K562 (cell line): ENCODE measurements around the gene NBEA.

Experiments used
- CTCF ChIP-seq, 3 experiments: IDR thresholded peaks in 2 of 3; conservative IDR thresholded peaks in 1 of 3; 2 replicates each; pipeline ENCODE4 v1.5.1; 2011 to 2012; ENCODE audit warnings: low read length in 3 of 3, mild to moderate bottlenecking in 3 of 3, control low read depth in 2 of 3, improper control_type of control experiment in 1 of 3, inconsistent platforms in 1 of 3, low read depth in 1 of 3, mixed read lengths in 1 of 3, moderate library complexity in 1 of 3; ENCODE audit not compliant: insufficient read depth in 2 of 3
- EP300 ChIP-seq: IDR thresholded peaks from 2 replicates; pipeline ENCODE4 v1.6.1; 2012; ENCODE audit warnings: low read length, improper control_type of control experiment
- POLR2AphosphoS5 ChIP-seq: IDR thresholded peaks from 2 replicates; pipeline ENCODE4 v1.6.1; 2011; ENCODE audit warnings: mild to moderate bottlenecking, low read depth, low read length, moderate library complexity; ENCODE audit not compliant: control insufficient read depth, insufficient read depth
- SAP30 ChIP-seq: fragments of 200-600 bp; sonication (generic); IDR thresholded peaks from 2 replicates; pipeline ENCODE4 v1.6.1; 2012; ENCODE audit warnings: borderline replicate concordance, low read depth, mild to moderate bottlenecking, moderate library complexity, low read length, control low read depth, inconsistent platforms; ENCODE audit not compliant: insufficient read depth, poor library complexity, severe bottlenecking
- TCF3 ChIP-seq: sonication (generic); formaldehyde crosslinking; IDR thresholded peaks from 2 replicates; pipeline ENCODE4 v1.4.0; 2020; ENCODE audit warnings: mild to moderate bottlenecking, missing genetic modification reagents
- ZNF395 ChIP-seq: fragments of 200-800 bp; sonication (Bioruptor generic); IDR thresholded peaks from 2 replicates; pipeline ENCODE4 v1.6.1; 2017; ENCODE audit warnings: missing genetic modification characterization, missing compliant biosample characterization
- ZNF561 ChIP-seq: fragments of 450-650 bp; formaldehyde crosslinking; conservative IDR thresholded peaks from 2 replicates; pipeline ENCODE4 v1.4.0; 2020; ENCODE audit warnings: mild to moderate bottlenecking, moderate library complexity

DNA sequence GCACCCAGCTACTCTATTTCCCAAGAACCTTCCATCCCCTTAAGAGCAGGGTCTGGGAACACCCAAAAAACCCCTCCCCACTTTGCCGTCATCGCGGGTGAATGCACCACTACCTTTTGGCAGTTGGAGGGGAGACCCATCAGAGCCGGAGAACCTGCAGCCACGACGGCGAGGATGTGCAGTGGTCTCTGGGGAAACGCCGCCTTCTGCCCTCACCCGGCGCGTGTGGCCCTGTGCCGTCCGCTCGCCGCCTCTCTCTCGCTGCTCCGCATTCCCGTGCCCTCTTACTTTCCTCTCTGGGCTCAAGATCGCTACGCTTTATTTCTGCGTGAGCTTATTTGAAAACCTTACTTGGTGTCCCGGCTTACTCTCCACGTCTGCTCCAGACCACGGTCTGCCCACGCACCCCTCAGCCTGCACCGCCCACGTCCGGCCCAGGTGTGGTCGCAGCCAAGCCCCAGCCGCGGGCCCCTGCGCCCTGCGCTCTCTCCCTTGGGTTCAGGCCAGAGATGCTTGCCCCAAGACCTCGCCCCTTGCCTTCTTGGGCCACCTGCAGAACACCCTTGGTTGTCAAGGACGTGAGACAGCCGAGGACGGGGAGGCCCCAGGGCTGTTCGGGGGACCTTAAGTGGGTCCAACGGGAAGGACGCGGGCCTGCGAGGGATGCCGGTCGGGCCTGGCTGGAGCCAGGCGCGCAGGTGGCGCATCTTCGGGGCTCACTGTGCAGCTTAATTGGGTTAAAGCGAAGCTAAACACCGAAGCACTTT is 536.4 kb downstream of the NBEA start:
- no peak for TF ChIP-seq EP300
- no peak for TF ChIP-seq ZNF395 (CRISPR knock-in tag)
- TF ChIP-seq POLR2AphosphoS5 = no peak
- TF ChIP-seq TCF3 = no peak
- no peak for TF ChIP-seq CTCF (IDR thresholded peaks at IDR 0.05 in 2 of 3, conservative IDR thresholded peaks at IDR 0.05 in 1 of 3; ENCODE audit: insufficient read depth in 2 of 3, low read depth in 1 of 3, low read length in 3 of 3)
- TF ChIP-seq SAP30 = no peak
- TF ChIP-seq ZNF561 (CRISPR knock-in tag) = no peak
